ENCODE measurements around the gene SLFN13. TPM values are rescaled to one million over a fixed set of nuclear protein-coding genes. Genes with fewer than 3 reads are reported as not detected.
A peak's percentile ranks its signal among the peaks of the same experiment; 100 is the strongest.

SLFN13 gene
- total and polyA plus RNA-seq, 2 experiments from 2014 or later, result 2.2 to 5.5 TPM

DNA sequence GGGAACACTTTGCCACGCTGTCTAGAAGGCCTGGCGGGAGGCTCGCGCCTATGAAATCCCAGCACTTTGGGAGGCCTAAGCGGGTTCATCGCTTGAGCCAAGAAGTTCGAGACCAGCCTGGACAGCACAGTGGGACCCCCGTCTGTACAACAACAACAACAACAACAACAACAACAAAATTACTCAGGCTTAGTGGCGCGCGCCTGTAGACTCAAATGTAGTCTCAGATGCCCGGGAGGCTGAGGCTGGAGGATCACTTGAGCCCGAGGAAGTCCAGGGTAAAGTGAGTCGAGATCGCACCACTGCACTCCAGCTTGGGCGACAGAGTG lies 297 bp upstream of the SLFN13 start:
- Histone ChIP-seq H3K4me2 (peak overlapping the region; percentile 97), H3K27me3 (peaks cover 39% of the 10 kb centered on the region), H3K9me2 (replicated peaks; ENCODE audit: insufficient read depth) (no peaks in the 10 kb centered on the region), H3K79me2 (no peaks in the 10 kb centered on the region), H3K36me3 (replicated peaks; ENCODE audit: insufficient read depth, low read depth) (no peaks in the 10 kb centered on the region), H3K27ac (no peak overlapping the region), H3K4me3 (no peak overlapping the region), H4K20me1 (ENCODE audit: insufficient read depth, poor library complexity, severe bottlenecking) (no peaks in the 10 kb centered on the region), H3K4me1 (ENCODE audit: insufficient read depth) (peaks cover 9% of the 10 kb centered on the region), H2AFZ (no peak overlapping the region), H3K9me3 (ENCODE audit: low read depth) (no peaks in the 10 kb centered on the region)
- WGBS (ENCODE audit: low lambda C conversion rate, missing lambda C conversion rate), result 42% methylated on average over 16 of the region's 16 CpGs
- no peak for TF ChIP-seq EZH2phosphoT487 (IDR thresholded peaks at IDR 0.05; ENCODE audit: low read depth, severe bottlenecking, unreplicated experiment)
- TF ChIP-seq, protein P1, sequence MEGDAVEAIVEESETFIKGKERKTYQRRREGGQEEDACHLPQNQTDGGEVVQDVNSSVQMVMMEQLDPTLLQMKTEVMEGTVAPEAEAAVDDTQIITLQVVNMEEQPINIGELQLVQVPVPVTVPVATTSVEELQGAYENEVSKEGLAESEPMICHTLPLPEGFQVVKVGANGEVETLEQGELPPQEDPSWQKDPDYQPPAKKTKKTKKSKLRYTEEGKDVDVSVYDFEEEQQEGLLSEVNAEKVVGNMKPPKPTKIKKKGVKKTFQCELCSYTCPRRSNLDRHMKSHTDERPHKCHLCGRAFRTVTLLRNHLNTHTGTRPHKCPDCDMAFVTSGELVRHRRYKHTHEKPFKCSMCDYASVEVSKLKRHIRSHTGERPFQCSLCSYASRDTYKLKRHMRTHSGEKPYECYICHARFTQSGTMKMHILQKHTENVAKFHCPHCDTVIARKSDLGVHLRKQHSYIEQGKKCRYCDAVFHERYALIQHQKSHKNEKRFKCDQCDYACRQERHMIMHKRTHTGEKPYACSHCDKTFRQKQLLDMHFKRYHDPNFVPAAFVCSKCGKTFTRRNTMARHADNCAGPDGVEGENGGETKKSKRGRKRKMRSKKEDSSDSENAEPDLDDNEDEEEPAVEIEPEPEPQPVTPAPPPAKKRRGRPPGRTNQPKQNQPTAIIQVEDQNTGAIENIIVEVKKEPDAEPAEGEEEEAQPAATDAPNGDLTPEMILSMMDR (IDR thresholded peaks at IDR 0.05; ENCODE audit: poor library complexity), result no peak
- no peak for TF ChIP-seq EZH2 (IDR thresholded peaks at IDR 0.05; ENCODE audit: borderline replicate concordance)
- no peak for DNase-seq (ENCODE audit: low spot score)

DNA sequence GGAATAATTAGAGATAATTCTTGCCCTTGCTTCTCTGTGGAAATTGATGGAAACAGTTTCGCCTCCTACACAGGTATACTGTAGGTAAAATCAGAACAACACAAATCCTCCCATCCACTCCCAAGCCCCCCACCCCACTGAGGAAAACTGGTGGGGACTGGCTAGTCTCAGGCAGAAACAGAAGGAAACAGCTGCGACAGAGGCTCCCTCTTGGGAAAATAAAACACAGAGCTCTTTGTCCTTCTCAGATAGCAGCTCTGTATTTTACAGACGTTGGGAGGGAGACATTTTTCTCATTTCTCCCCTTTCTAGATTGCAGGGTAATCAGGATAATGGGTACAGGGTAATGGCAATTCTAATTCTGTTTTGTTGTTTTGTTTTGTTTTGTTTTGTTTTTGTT lies 1.1 kb downstream of the SLFN13 start:
- peaks cover 39% of the 10 kb centered on the region for H3K27me3 ChIP-seq
- no peaks in the 10 kb centered on the region for H3K79me2 ChIP-seq
- no peaks in the 10 kb centered on the region for H3K36me3 ChIP-seq (replicated peaks; ENCODE audit: insufficient read depth, low read depth)
- H3K9me2 ChIP-seq (replicated peaks; ENCODE audit: insufficient read depth), result no peaks in the 10 kb centered on the region
- H2AFZ ChIP-seq, result peak overlapping the region; percentile 95
- peak overlapping the region; percentile 97 for H3K4me2 ChIP-seq
- H4K20me1 ChIP-seq (ENCODE audit: insufficient read depth, poor library complexity, severe bottlenecking), result no peaks in the 10 kb centered on the region
- H3K4me3 ChIP-seq, result no peak overlapping the region
- no peaks in the 10 kb centered on the region for H3K9me3 ChIP-seq (ENCODE audit: low read depth)
- peaks cover 9% of the 10 kb centered on the region for H3K4me1 ChIP-seq (ENCODE audit: insufficient read depth)
- DNase-seq (ENCODE audit: low spot score), result no peak
- TF ChIP-seq, protein P1 (IDR thresholded peaks at IDR 0.05; ENCODE audit: poor library complexity), result no peak
- TF ChIP-seq EZH2phosphoT487 (IDR thresholded peaks at IDR 0.05; ENCODE audit: low read depth, severe bottlenecking, unreplicated experiment) (no peak), EZH2 (IDR thresholded peaks at IDR 0.05; ENCODE audit: borderline replicate concordance) (no peak)
- WGBS (ENCODE audit: low lambda C conversion rate, missing lambda C conversion rate), result 48% methylated on average over 3 of the region's 3 CpGs
- H3K27ac ChIP-seq, result no peak overlapping the region

DNA sequence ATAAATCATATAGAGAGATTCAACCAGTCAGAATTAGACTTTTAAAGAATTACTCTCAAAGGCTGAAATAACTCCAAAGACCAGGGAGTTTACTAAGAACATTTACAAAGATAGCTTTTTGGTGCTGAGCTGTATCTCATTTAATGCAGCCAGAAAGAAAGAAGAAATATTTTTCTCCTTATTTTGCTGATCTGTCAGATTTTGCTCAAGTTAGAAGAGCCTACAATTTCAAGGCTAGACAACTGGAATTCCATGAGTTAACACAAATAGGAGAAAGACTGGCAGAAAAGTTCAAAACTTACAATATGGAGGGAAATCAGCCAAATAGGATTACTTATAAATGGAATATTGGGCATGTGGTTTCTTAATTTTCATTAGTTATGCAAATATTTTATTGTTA lies 10.1 kb downstream of the SLFN13 start:
- Histone ChIP-seq H3K79me2 (no peaks in the 10 kb centered on the region), H2AFZ (no peak overlapping the region), H4K20me1 (ENCODE audit: insufficient read depth, poor library complexity, severe bottlenecking) (no peaks in the 10 kb centered on the region), H3K4me1 (ENCODE audit: insufficient read depth) (peaks cover 4% of the 10 kb centered on the region), H3K9me2 (replicated peaks; ENCODE audit: insufficient read depth) (no peaks in the 10 kb centered on the region), H3K4me3 (no peak overlapping the region), H3K27me3 (no peaks in the 10 kb centered on the region), H3K9me3 (ENCODE audit: low read depth) (no peaks in the 10 kb centered on the region), H3K27ac (no peak overlapping the region), H3K36me3 (replicated peaks; ENCODE audit: insufficient read depth, low read depth) (no peaks in the 10 kb centered on the region), H3K4me2 (no peak overlapping the region)
- TF ChIP-seq EZH2 (IDR thresholded peaks at IDR 0.05; ENCODE audit: borderline replicate concordance), result no peak
- TF ChIP-seq EZH2phosphoT487 (IDR thresholded peaks at IDR 0.05; ENCODE audit: low read depth, severe bottlenecking, unreplicated experiment), result no peak
- TF ChIP-seq, protein P1 (IDR thresholded peaks at IDR 0.05; ENCODE audit: poor library complexity), result no peak
- DNase-seq (ENCODE audit: low spot score), result no peak

Data from hepatocyte (in vitro differentiated cells).